ENCODE data around the gene SLC35A4. TPM values are rescaled to one million over a fixed set of nuclear protein-coding genes. Genes with fewer than 3 reads are reported as not detected.

The SLC35A4 gene
- 58.2 to 89.0 TPM (median 76.8 TPM) in 5 replicates for total RNA-seq (2022; extraction: Qiagen RNA extraction; ENCODE audit: low read depth)

DNA sequence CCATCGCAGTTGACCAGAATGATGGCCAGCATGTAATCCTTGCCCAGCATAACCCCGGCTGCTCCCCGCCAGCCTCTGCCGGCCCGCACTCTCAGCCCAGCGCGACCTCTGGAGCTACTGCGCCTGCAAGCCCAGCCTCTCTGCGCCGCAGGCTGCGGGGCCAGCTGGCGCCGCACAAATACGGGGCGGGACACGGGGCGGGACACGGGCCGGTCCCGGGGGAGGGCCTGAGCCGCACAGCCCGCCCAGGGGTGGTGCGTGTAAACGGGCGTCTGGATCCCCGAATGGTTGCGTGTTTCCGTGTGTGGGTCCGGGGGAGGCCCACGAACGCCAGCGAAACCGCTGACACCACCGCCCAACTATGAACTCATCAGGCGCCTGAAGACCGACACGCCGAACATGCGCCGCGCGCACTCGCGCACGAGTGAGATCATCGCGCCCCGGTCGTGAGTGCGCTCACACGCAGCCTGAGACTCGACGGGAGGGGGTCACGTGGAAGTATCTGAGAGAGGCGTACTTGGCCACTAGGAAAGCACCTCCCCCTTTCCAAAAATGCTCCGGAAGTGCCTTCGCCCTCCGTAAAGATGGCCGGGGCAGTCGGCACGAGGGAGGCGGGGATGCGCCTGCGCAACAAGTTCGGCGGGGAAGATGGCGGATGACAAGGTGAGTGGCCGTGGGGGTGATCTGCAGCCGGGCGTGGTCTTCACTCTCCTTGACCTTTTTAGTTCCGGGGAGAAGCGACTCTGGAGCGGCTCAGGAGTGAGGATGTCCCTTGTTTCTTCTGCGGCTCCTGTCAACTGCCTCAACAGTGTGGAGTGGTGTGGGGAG lies at the start of gene SLC35A4, which contains the start of gene APBB3:
TSS of gene SLC35A4 (plus strand) at position 633 of the 828 bp plus-strand sequence. CDS start 2,342 bp downstream, outside the sequence.
TSS of gene APBB3 (minus strand) at position 403 of the 828 bp plus-strand sequence. CDS start at position 50, 353 bp downstream.

DNA sequence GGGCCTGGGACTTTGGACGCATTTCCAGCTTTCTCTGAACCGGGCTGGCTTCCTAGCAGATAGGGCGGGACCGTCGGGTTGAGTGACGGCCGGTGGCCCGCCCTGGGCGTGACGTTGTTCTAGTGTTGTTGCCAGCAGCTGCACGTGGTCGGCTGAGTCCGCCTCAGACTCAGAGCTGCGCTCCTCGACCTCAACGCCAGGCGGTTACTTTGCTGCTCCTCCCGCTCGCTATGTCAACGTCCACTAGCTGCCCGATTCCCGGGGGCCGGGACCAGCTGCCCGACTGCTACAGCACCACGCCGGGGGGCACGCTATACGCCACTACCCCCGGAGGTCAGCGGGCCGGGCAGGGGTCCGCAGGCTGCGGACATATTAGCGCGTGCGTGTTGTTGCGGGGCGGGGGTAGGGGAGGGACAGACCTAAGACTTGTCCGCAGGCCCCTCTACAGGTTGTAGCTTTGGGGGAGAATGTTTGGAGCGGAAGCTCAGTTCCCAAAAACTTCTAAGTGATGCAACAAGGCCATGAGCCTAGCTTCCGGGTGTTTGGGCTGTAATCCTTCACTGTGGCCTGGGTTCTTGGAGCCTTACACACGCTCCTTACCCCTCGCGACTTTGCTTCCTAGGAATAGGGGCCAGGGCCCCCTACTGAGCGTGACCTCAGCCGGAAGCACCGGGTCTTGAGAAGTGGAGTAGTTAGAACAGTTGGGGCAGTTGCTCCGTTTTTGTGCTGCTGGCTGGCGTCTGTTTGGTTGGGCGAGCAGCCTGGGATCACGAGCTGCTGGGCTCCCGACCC lies 16.9 kb upstream of the SLC35A4 start, which contains the start of gene EIF4EBP3:
TSS of gene EIF4EBP3 (plus strand) at position 155 of the 792 bp plus-strand sequence. CDS start at position 231, 76 bp downstream.

DNA sequence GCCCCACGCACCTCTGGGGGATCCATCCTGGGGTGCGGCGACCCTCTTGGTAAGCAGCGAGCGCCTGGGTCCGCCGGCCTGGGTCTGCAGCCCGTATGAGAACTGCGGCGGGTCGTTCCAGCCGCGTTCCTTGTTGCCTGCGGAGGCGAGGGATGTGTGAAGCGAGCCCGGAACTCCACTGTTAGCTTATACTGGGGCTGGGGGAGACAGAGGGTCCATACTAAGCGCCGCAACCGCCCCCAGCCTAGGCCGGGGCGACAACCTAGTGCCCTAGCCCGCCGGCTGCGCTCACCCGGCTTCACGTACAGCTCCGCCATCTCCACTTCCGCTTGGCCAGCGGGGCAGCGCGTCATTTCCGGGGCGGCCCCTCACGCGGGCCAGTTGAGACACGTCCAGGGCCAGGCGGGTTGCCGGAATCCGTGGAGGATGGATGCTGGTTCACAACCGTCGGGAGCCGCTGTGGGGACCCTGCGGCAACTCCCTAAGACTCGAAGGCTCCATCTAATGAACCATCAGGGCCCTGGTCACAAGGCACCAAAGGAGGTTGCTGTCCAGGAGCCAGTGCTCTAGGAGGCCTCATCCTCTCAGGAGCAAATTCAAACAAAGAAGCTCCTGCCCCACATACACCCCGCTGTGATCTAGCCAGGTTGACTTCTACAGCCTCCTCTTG lies 7.4 kb upstream of the SLC35A4 start, which contains the start of gene SRA1:
TSS of gene SRA1 (minus strand) at position 338 of the 670 bp plus-strand sequence. CDS start at position 317, 21 bp downstream.

Other genes with a start within 250 kb of the SLC35A4 start
- gene HBEGF, start 218.2 kb upstream of the SLC35A4 start, total RNA-seq (2022; extraction: Qiagen RNA extraction; ENCODE audit: low read depth), result 5.4 to 7.5 TPM (median 6.4 TPM) in 5 replicates
- 0.33 TPM in 1 of 5 replicates, not detected in the others for gene SLC4A9, start 204.6 kb upstream of the SLC35A4 start, total RNA-seq (2022; extraction: Qiagen RNA extraction; ENCODE audit: low read depth)
- gene ANKHD1, start 163.0 kb upstream of the SLC35A4 start, total RNA-seq (2022; extraction: Qiagen RNA extraction; ENCODE audit: low read depth), result 39.3 to 59.9 TPM (median 48.9 TPM) in 5 replicates
- 1.8 to 3.2 TPM (median 2.2 TPM) in 5 replicates for gene EIF4EBP3, start 17.2 kb upstream of the SLC35A4 start, total RNA-seq (2022; extraction: Qiagen RNA extraction; ENCODE audit: low read depth)
- 41.1 to 48.2 TPM (median 44.5 TPM) in 5 replicates for gene SRA1, start 7.4 kb upstream of the SLC35A4 start, total RNA-seq (2022; extraction: Qiagen RNA extraction; ENCODE audit: low read depth)
- 5.6 to 8.6 TPM (median 8.0 TPM) in 5 replicates for gene APBB3, start 230 bp upstream of the SLC35A4 start, total RNA-seq (2022; extraction: Qiagen RNA extraction; ENCODE audit: low read depth)
- gene CD14, start 68.3 kb downstream of the SLC35A4 start, total RNA-seq (2022; extraction: Qiagen RNA extraction; ENCODE audit: low read depth), result 3.0 to 5.1 TPM (median 4.5 TPM) in 5 replicates
- gene TMCO6, start 74.6 kb downstream of the SLC35A4 start, total RNA-seq (2022; extraction: Qiagen RNA extraction; ENCODE audit: low read depth), result 8.7 to 15.2 TPM (median 13.7 TPM) in 5 replicates
- 104 to 122 TPM (median 115 TPM) in 5 replicates for gene NDUFA2, start 82.8 kb downstream of the SLC35A4 start, total RNA-seq (2022; extraction: Qiagen RNA extraction; ENCODE audit: low read depth)
- gene IK, start 83.0 kb downstream of the SLC35A4 start, total RNA-seq (2022; extraction: Qiagen RNA extraction; ENCODE audit: low read depth), result 90.7 to 127 TPM (median 98.8 TPM) in 5 replicates
- 24.2 to 33.0 TPM (median 30.9 TPM) in 5 replicates for gene WDR55, start 100.1 kb downstream of the SLC35A4 start, total RNA-seq (2022; extraction: Qiagen RNA extraction; ENCODE audit: low read depth)
- 0.33 to 1.1 TPM (median 0.86 TPM) in 5 replicates for gene DND1, start 108.7 kb downstream of the SLC35A4 start, total RNA-seq (2022; extraction: Qiagen RNA extraction; ENCODE audit: low read depth)
- gene HARS1, start 126.5 kb downstream of the SLC35A4 start, total RNA-seq (2022; extraction: Qiagen RNA extraction; ENCODE audit: low read depth), result 76.7 to 87.7 TPM (median 80.0 TPM) in 5 replicates
- gene HARS2, start 126.6 kb downstream of the SLC35A4 start, total RNA-seq (2022; extraction: Qiagen RNA extraction; ENCODE audit: low read depth), result 37.0 to 41.3 TPM (median 39.9 TPM) in 5 replicates
- 85.3 to 156 TPM (median 99.6 TPM) in 5 replicates for gene ZMAT2, start 135.6 kb downstream of the SLC35A4 start, total RNA-seq (2022; extraction: Qiagen RNA extraction; ENCODE audit: low read depth)
- gene PCDHA1, start 221.3 kb downstream of the SLC35A4 start, total RNA-seq (2022; extraction: Qiagen RNA extraction; ENCODE audit: low read depth), result 0.14 to 0.48 TPM (median 0.19 TPM) in 5 replicates
- gene PCDHA2, start 230.0 kb downstream of the SLC35A4 start, total RNA-seq (2022; extraction: Qiagen RNA extraction; ENCODE audit: low read depth), result 0.14 TPM in 1 of 5 replicates, not detected in the others
- 0.68 to 1.2 TPM (median 1.0 TPM) in 5 replicates for gene PCDHA3, start 236.2 kb downstream of the SLC35A4 start, total RNA-seq (2022; extraction: Qiagen RNA extraction; ENCODE audit: low read depth)
- gene PCDHA4, start 242.2 kb downstream of the SLC35A4 start, total RNA-seq (2022; extraction: Qiagen RNA extraction; ENCODE audit: low read depth), result 0.95 to 2.0 TPM (median 1.8 TPM) in 5 replicates

Data from A549 treated with ZK216348 at 1 μM for 4 hours (cell line).